ENCODE data around the gene CMTM7.

CMTM7 gene

GRCh38 chr3:32493437-32494414 is 102.1 kb downstream of the CMTM7 start:
- no peak for DNase-seq

DNA sequence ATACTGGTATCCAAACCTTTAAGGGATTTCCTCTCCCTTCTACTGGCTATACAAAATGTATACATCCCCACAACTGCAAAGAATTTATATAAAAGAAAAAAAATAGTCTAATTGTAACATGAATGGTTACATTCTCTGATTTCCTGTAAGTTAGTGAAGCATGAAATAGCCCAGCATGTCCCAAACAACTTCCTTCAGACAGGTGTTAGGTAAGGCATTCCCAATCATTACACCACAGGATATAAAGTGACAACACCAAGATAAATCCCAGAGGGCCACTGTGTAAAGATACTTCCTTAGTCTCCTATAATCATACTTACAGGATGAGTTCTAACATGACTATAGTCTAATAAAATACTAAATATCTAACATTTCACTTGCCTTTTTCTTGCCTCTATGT is 103.4 kb downstream of the CMTM7 start:
- no peak for DNase-seq

- DNase-seq, result no peak
These were observed 104.0 kb downstream of the CMTM7 start for GRCh38 chr3:32495609-32496008.

DNA sequence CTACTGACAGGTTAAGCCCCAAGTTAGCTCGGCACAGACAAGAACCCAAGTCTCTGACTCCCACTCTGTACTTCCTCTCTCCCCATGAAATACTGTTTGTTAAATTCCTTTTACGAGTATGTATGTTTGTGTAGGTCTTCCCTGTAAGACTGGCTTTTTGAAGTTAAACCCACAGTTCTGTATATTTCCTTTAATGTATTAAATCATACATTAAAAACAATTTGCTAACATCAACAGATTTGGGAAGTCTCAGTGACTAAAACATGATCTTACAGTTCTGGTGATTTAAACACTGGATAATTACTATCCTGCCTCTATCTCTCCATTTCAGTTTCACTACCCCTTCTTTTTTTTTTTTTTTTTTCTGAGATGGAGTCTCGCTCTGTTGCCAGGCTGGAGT is 106.6 kb downstream of the CMTM7 start:
- DNase-seq, result no peak

DNA sequence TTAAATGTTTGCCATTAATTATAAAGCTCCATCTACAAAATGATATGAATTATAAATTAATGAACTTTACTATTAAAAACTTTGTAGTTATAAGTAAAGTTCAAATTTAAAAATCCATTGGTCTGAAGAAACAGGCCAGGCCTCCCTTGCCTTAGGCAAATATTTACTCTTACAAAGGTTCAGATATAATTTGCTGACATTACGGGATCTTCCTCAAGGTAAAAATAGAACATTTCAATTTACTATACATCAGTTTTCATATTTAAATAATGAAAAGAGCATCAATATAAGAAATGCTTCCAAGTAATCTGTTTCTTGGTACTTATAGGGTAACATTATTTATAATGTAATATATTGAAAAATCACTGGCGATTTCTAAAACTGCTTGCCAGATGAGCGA is 107.3 kb downstream of the CMTM7 start:
- DNase-seq, result no peak

DNA sequence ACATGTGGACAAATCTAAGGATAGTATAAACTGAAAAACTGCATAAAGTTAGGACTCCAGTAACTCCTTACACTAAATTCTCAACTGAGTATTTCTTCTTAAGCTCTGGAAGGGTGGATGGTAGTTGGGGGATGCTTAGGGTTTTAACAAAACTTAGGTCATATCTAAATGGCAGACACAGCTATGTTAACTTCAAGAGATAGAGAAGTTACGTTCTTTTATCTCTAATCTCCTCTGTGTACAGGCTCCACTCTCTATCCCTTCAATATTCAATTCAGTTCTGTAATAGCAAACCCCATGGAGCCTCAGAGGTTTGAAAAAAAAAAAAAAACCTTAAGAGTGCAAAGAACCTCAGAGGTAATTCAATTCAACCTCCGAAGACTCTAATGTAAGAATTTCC is 107.9 kb downstream of the CMTM7 start:
- no peak for DNase-seq

DNA sequence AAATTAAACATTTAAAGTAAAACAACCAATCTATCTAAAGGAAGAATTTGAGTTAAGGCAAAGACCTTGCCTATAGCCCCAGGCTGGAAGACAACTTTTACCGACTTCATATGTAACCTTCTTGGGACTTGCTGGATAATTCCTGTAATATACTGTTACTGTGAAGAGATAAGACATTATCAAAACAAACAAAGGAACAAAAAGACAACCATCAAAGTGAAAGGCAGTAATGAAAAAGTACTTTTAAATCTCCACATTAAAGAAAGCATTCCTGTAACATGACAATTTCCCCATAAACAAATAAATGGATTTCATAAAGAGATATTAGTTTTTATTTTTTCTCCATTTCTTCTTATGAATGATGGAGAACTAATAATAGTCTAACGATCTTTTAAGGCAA is 108.6 kb downstream of the CMTM7 start:
- no peak for DNase-seq

GRCh38 chr3:32500880-32501782 is 109.5 kb downstream of the CMTM7 start:
- DNase-seq, result no peak

GRCh38 chr3:32501783-32502117 is 110.1 kb downstream of the CMTM7 start:
- DNase-seq, result no peak

- DNase-seq, result peak; percentile 74
These were observed 110.7 kb downstream of the CMTM7 start, which contains the start of gene CMTM6 for GRCh38 chr3:32502118-32502945. CMTM6 (minus strand) TSS chr3:32502852; CDS start chr3:32502745, 107 bp downstream.

DNA sequence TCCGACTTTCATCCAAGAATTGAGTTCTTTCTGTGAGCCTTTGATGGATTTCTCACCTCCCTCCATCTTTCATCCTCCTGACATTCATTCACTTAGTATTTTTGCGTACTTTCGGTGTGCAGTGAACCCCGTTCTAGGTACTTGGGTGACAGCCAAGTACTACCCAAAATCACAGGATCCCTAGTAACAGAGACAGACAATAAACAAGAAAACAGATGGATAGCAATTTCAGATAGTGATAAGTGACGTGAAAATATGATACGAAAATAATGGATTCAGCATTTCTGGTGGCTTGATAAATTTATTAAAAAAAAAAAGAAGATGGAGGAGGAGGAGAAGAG is 111.3 kb downstream of the CMTM7 start:
- DNase-seq, result no peak
